HepG2 (cell line): ENCODE measurements around the gene RCOR3. TPM values are rescaled to one million over a fixed set of nuclear protein-coding genes. Genes with fewer than 3 reads are reported as not detected.

Experiments
- ARNT ChIP-seq: fragments of 450-650 bp; IDR thresholded peaks from 2 replicates; pipeline ENCODE4 v1.6.1; 2017
- ASH2L ChIP-seq: fragments of 300-600, 200-600 bp; sonication (generic); IDR thresholded peaks from 2 replicates; pipeline ENCODE4 v1.7.0; 2017; ENCODE audit warnings: low read depth, mild to moderate bottlenecking, moderate library complexity, mixed read lengths, low read length; ENCODE audit not compliant: insufficient read length
- CBX5 ChIP-seq: sonication (generic); formaldehyde crosslinking; IDR thresholded peaks from 2 replicates; pipeline ENCODE4 v1.4.0; 2020; ENCODE audit warnings: missing genetic modification reagents, borderline replicate concordance
- DNMT1 ChIP-seq: sonication (generic); formaldehyde crosslinking; IDR thresholded peaks from 2 replicates; pipeline ENCODE4 v1.5.1; 2020; ENCODE audit warnings: mild to moderate bottlenecking, missing genetic modification reagents
- FOXP1 ChIP-seq, 2 experiments: fragments of 450-650 bp in 1 of 2; IDR thresholded peaks; 2 replicates each; pipeline ENCODE4 v1.6.1; 2017 to 2018; ENCODE audit warnings: antibody characterized with exemption in 1 of 2
- GFI1 ChIP-seq: sonication (generic); formaldehyde crosslinking; IDR thresholded peaks from 2 replicates; pipeline ENCODE4 v1.5.0; 2020; ENCODE audit warnings: missing genetic modification reagents, mild to moderate bottlenecking, borderline replicate concordance
- GTF3A ChIP-seq: sonication (generic); formaldehyde crosslinking; conservative IDR thresholded peaks from 2 replicates; pipeline ENCODE4 v1.4.0; 2020; ENCODE audit warnings: mild to moderate bottlenecking, missing genetic modification reagents
- HNRNPL ChIP-seq: fragments of 200-400 bp; formaldehyde crosslinking; IDR thresholded peaks from 2 replicates; pipeline ENCODE4 v1.6.1; 2017; ENCODE audit warnings: mild to moderate bottlenecking, low read depth, low read length
- KMT2A ChIP-seq: sonication (generic); formaldehyde crosslinking; IDR thresholded peaks from 2 replicates; pipeline ENCODE4 v1.4.0; 2020; ENCODE audit warnings: missing genetic modification reagents
- MED1 ChIP-seq: sonication (generic); formaldehyde crosslinking; IDR thresholded peaks from 2 replicates; pipeline ENCODE4 v1.4.0; 2020; ENCODE audit warnings: missing genetic modification reagents
- MZF1 ChIP-seq: sonication (generic); formaldehyde crosslinking; IDR thresholded peaks from 2 replicates; pipeline ENCODE4 v1.8.1; 2023; ENCODE audit warnings: mild to moderate bottlenecking, missing genetic modification reagents, borderline replicate concordance
- PHB2 ChIP-seq: fragments of 450-650 bp; IDR thresholded peaks from 2 replicates; pipeline ENCODE4 v1.6.1; 2018; ENCODE audit not compliant: partially characterized antibody
- PREB ChIP-seq: sonication (generic); formaldehyde crosslinking; IDR thresholded peaks from 2 replicates; pipeline ENCODE4 v1.4.0; 2020; ENCODE audit warnings: missing genetic modification reagents
- TCF7L2 ChIP-seq: IDR thresholded peaks from 2 replicates; pipeline ENCODE4 v1.6.1; 2011; ENCODE audit warnings: mild to moderate bottlenecking, low read depth, low read length, moderate library complexity
- THAP11 ChIP-seq: IDR thresholded peaks from 2 replicates; pipeline ENCODE4 v1.6.1; 2016; ENCODE audit warnings: missing biosample characterization, missing genetic modification reagents
- ZBTB38 ChIP-seq: sonication (generic); formaldehyde crosslinking; IDR thresholded peaks from 2 replicates; pipeline ENCODE4 v1.5.1; 2020; ENCODE audit warnings: mild to moderate bottlenecking, missing genetic modification reagents
- ZBTB8A ChIP-seq: sonication (generic); formaldehyde crosslinking; IDR thresholded peaks from 2 replicates; pipeline ENCODE4 v1.4.0; 2020; ENCODE audit warnings: mild to moderate bottlenecking, low read depth, missing genetic modification reagents, borderline replicate concordance
- ZNF207 ChIP-seq: fragments of 450-650 bp; IDR thresholded peaks from 2 replicates; pipeline ENCODE4 v1.6.1; 2016; ENCODE audit warnings: antibody characterized with exemption, borderline replicate concordance
- ZNF564 ChIP-seq: sonication (generic); formaldehyde crosslinking; IDR thresholded peaks from 2 replicates; pipeline ENCODE4 v1.8.1; 2023; ENCODE audit warnings: mild to moderate bottlenecking, missing genetic modification reagents
- polyA plus RNA-seq, 8 experiments: library from polyadenylated mRNA; depleted of rRNA in 3 of 8; stranded (reverse) in 7 of 8; unstranded in 1 of 8; fragments of >200 nt; fragmentation: Illumina TruSeq in 4 of 8; extraction: Trizol in 4 of 8; gene quantifications; 2 replicates each; pipeline versions ENCODE4 v1.2.1 to v1.2.3, GENCODE V29; 2011 to 2016; ENCODE audit warnings: low read depth in 4 of 8, missing spikeins in 1 of 8, mixed read lengths in 1 of 8; ENCODE audit not compliant: insufficient read depth in 1 of 8
- total RNA-seq, 5 experiments: library from RNA; depleted of rRNA; stranded (reverse); fragments of >200 nt; fragmentation: Illumina TruSeq; extraction: Trizol; gene quantifications; 2 replicates each; pipeline ENCODE4 v1.2.3, GENCODE V29; 2016; ENCODE audit warnings: low read depth in 1 of 5
- TF ChIP-seq, protein P1 (sequence below): sonication (generic); formaldehyde crosslinking; IDR thresholded peaks from 2 replicates; pipeline ENCODE4 v1.8.0; 2022; ENCODE audit warnings: mild to moderate bottlenecking, missing genetic modification reagents
- TF ChIP-seq, protein P2 (sequence below): sonication (generic); formaldehyde crosslinking; IDR thresholded peaks from 2 replicates; pipeline ENCODE4 v1.4.0; 2020; ENCODE audit warnings: mild to moderate bottlenecking, missing genetic modification reagents
- TF ChIP-seq, protein P3 (sequence below): sonication (generic); formaldehyde crosslinking; IDR thresholded peaks from 2 replicates; pipeline ENCODE4 v1.4.0; 2020; ENCODE audit warnings: mild to moderate bottlenecking, missing genetic modification reagents

RCOR3 gene
- total and polyA plus RNA-seq, 2 of the 13 experiments (the other 11 are each of a cell fraction or from before 2014, with no cell fraction given), result 16.8 to 31.6 TPM

- TF ChIP-seq HNRNPL, result 0 out of 2 replicates have a peak, but pooled peaks have one; percentile 52
- peak; percentile 77; the same call in 1 of the 2 replicates for TF ChIP-seq CBX5 (CRISPR knock-in tag)
- TF ChIP-seq ZNF564, result peak; percentile 87
- no peak for TF ChIP-seq ZNF207
- TF ChIP-seq MZF1 (CRISPR knock-in tag), result no peak
- no peak for TF ChIP-seq GTF3A (CRISPR knock-in tag)
- peak; percentile 70; the same call in 1 of the 2 replicates for TF ChIP-seq ZBTB8A (CRISPR knock-in tag)
- no peak for TF ChIP-seq PREB (CRISPR knock-in tag)
- peak; percentile 82 for TF ChIP-seq MED1 (CRISPR knock-in tag)
- no peak for TF ChIP-seq TCF7L2
- TF ChIP-seq DNMT1 (CRISPR knock-in tag), result 0 out of 2 replicates have a peak, but pooled peaks have one; percentile 68
- no peak for TF ChIP-seq PHB2
- no peak for TF ChIP-seq KMT2A (CRISPR knock-in tag)
- peak; percentile 31; the same call in 1 of the 2 replicates for TF ChIP-seq ZBTB38 (CRISPR knock-in tag)
- TF ChIP-seq, protein P1, sequence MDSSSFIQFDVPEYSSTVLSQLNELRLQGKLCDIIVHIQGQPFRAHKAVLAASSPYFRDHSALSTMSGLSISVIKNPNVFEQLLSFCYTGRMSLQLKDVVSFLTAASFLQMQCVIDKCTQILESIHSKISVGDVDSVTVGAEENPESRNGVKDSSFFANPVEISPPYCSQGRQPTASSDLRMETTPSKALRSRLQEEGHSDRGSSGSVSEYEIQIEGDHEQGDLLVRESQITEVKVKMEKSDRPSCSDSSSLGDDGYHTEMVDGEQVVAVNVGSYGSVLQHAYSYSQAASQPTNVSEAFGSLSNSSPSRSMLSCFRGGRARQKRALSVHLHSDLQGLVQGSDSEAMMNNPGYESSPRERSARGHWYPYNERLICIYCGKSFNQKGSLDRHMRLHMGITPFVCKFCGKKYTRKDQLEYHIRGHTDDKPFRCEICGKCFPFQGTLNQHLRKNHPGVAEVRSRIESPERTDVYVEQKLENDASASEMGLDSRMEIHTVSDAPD, result peak; percentile 66; the same call in 1 of the 2 replicates
- TF ChIP-seq, protein P2, sequence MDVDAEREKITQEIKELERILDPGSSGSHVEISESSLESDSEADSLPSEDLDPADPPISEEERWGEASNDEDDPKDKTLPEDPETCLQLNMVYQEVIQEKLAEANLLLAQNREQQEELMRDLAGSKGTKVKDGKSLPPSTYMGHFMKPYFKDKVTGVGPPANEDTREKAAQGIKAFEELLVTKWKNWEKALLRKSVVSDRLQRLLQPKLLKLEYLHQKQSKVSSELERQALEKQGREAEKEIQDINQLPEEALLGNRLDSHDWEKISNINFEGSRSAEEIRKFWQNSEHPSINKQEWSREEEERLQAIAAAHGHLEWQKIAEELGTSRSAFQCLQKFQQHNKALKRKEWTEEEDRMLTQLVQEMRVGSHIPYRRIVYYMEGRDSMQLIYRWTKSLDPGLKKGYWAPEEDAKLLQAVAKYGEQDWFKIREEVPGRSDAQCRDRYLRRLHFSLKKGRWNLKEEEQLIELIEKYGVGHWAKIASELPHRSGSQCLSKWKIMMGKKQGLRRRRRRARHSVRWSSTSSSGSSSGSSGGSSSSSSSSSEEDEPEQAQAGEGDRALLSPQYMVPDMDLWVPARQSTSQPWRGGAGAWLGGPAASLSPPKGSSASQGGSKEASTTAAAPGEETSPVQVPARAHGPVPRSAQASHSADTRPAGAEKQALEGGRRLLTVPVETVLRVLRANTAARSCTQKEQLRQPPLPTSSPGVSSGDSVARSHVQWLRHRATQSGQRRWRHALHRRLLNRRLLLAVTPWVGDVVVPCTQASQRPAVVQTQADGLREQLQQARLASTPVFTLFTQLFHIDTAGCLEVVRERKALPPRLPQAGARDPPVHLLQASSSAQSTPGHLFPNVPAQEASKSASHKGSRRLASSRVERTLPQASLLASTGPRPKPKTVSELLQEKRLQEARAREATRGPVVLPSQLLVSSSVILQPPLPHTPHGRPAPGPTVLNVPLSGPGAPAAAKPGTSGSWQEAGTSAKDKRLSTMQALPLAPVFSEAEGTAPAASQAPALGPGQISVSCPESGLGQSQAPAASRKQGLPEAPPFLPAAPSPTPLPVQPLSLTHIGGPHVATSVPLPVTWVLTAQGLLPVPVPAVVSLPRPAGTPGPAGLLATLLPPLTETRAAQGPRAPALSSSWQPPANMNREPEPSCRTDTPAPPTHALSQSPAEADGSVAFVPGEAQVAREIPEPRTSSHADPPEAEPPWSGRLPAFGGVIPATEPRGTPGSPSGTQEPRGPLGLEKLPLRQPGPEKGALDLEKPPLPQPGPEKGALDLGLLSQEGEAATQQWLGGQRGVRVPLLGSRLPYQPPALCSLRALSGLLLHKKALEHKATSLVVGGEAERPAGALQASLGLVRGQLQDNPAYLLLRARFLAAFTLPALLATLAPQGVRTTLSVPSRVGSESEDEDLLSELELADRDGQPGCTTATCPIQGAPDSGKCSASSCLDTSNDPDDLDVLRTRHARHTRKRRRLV (CRISPR knock-in tag), result peak; percentile 84; the same call in 1 of the 2 replicates
- no peak for TF ChIP-seq ARNT
- TF ChIP-seq THAP11 (CRISPR knock-in tag), result peak; percentile 69; the same call in 1 of the 2 replicates
- TF ChIP-seq, protein P3, sequence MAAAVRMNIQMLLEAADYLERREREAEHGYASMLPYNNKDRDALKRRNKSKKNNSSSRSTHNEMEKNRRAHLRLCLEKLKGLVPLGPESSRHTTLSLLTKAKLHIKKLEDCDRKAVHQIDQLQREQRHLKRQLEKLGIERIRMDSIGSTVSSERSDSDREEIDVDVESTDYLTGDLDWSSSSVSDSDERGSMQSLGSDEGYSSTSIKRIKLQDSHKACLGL (CRISPR knock-in tag), result peak; percentile 89
- peak; percentile 87 for TF ChIP-seq ASH2L
- TF ChIP-seq FOXP1 (IDR thresholded peaks at IDR 0.05), result no peak
- TF ChIP-seq FOXP1 (CRISPR knock-in tag; IDR thresholded peaks at IDR 0.05), result no peak
- peak; percentile 19; the same call in 1 of the 2 replicates for TF ChIP-seq GFI1
Measured at GRCh38 chr1:211258756-211259637, at the start of gene RCOR3 (continued).
